HepG2 (cell line): Measurements from ENCODE around the gene SOST. TPM values are rescaled to one million over a fixed set of nuclear protein-coding genes. Genes with fewer than 3 reads are reported as not detected.

ENCODE experiments used
- ARID2 ChIP-seq: sonication (generic); formaldehyde crosslinking; IDR thresholded peaks from 2 replicates; pipeline ENCODE4 v1.8.1; 2022; ENCODE audit warnings: mild to moderate bottlenecking, missing genetic modification reagents, borderline replicate concordance
- FUBP1 ChIP-seq: sonication (generic); formaldehyde crosslinking; IDR thresholded peaks from 2 replicates; pipeline ENCODE4 v1.5.1; 2020; ENCODE audit warnings: missing genetic modification reagents, mild to moderate bottlenecking, borderline replicate concordance
- SOX13 ChIP-seq, 3 experiments: fragments of 450-650 bp in 1 of 3; sonication (generic) in 1 of 3; formaldehyde crosslinking in 1 of 3; IDR thresholded peaks in 2 of 3; conservative IDR thresholded peaks in 1 of 3; 2 replicates each; pipeline versions ENCODE4 v1.5.0 to v1.6.1; 2016 to 2020; ENCODE audit warnings: antibody characterized with exemption in 1 of 3, mild to moderate bottlenecking in 1 of 3, missing compliant biosample characterization in 1 of 3, missing genetic modification reagents in 1 of 3, moderate library complexity in 1 of 3
- TFAP4 ChIP-seq: sonication (generic); IDR thresholded peaks from 2 replicates; pipeline ENCODE4 v1.6.1; 2016; ENCODE audit warnings: low read depth, borderline replicate concordance
- THAP11 ChIP-seq: IDR thresholded peaks from 2 replicates; pipeline ENCODE4 v1.6.1; 2016; ENCODE audit warnings: missing biosample characterization, missing genetic modification reagents
- ZBTB40 ChIP-seq, 2 experiments: fragments of 450-650 bp in 1 of 2; sonication (generic) in 1 of 2; formaldehyde crosslinking in 1 of 2; IDR thresholded peaks; 2 replicates each; pipeline versions ENCODE4 v1.6.1 to v1.8.0; 2016 to 2022; ENCODE audit warnings: antibody characterized with exemption in 1 of 2, mild to moderate bottlenecking in 1 of 2, missing genetic modification reagents in 1 of 2
- ZNF446 ChIP-seq: sonication (generic); formaldehyde crosslinking; IDR thresholded peaks from 2 replicates; pipeline ENCODE4 v1.5.0; 2020; ENCODE audit warnings: mild to moderate bottlenecking, missing genetic modification reagents
- polyA plus RNA-seq, 8 experiments: library from polyadenylated mRNA; depleted of rRNA in 3 of 8; stranded (reverse) in 7 of 8; unstranded in 1 of 8; fragments of >200 nt; fragmentation: Illumina TruSeq in 4 of 8; extraction: Trizol in 4 of 8; gene quantifications; 2 replicates each; pipeline versions ENCODE4 v1.2.1 to v1.2.3, GENCODE V29; 2011 to 2016; ENCODE audit warnings: low read depth in 4 of 8, missing spikeins in 1 of 8, mixed read lengths in 1 of 8; ENCODE audit not compliant: insufficient read depth in 1 of 8
- total RNA-seq, 5 experiments: library from RNA; depleted of rRNA; stranded (reverse); fragments of >200 nt; fragmentation: Illumina TruSeq; extraction: Trizol; gene quantifications; 2 replicates each; pipeline ENCODE4 v1.2.3, GENCODE V29; 2016; ENCODE audit warnings: low read depth in 1 of 5

Gene SOST
- total and polyA plus RNA-seq, 2 of the 13 experiments (the other 11 are each of a cell fraction or from before 2014, with no cell fraction given), result not detected

GRCh38 chr17:43758497-43759174 is at the start of gene SOST (continued):
- no peak for TF ChIP-seq ZBTB40 (IDR thresholded peaks at IDR 0.05)
- TF ChIP-seq ZBTB40 (CRISPR knock-in tag; IDR thresholded peaks at IDR 0.05), result no peak
- no peak for TF ChIP-seq THAP11
- TF ChIP-seq ARID2 (CRISPR knock-in tag), result no peak
- no peak for TF ChIP-seq FUBP1 (CRISPR knock-in tag)
- TF ChIP-seq TFAP4, result no peak
- TF ChIP-seq SOX13 (IDR thresholded peaks at IDR 0.05), result no peak
- no peak for TF ChIP-seq SOX13 (CRISPR knock-in tag; conservative IDR thresholded peaks at IDR 0.05 in 1 of 2, IDR thresholded peaks at IDR 0.05 in 1 of 2)
- TF ChIP-seq ZNF446 (CRISPR knock-in tag), result no peak
